PC-3 (cell line): ENCODE measurements around the gene UQCR10. TPM values are rescaled to one million over a fixed set of nuclear protein-coding genes. Genes with fewer than 3 reads are reported as not detected.

ENCODE experiments used
- ATAC-seq: fragments of 200-7000 bp; cut with Tn5 transposase; 2 replicates; pipeline ENCODE4 v1.9.1; 2020; ENCODE audit warnings: mild to moderate bottlenecking, moderate library complexity
- BruUV-seq: library from RNA; stranded (reverse); fragments of 400-500 nt; replicated peaks from 2 replicates; lab custom pipeline; 2021; lab: Mats Ljungman, UMichigan
- CTCF ChIA-PET: fragments of 300-600 bp; sonication (Branson Sonifier 250); formaldehyde crosslinking; loops from one replicate; lab custom pipeline; 2022; ENCODE audit warnings: antibody characterized with exemption; lab: Charles Lee
- POLR2A ChIA-PET: fragments of 300-600 bp; sonication (Branson Sonifier 250); formaldehyde crosslinking; loops from one replicate; lab custom pipeline; 2022; ENCODE audit warnings: antibody characterized with exemption; ENCODE audit not compliant: unreplicated experiment; lab: Charles Lee
- DNase-seq: peaks from one replicate; pipeline ENCODE4 v3.0.0-alpha.2; 2015
- H2AFZ ChIP-seq: fragments of 300-600 bp; sonication (generic); 2 replicates; pipeline ENCODE4 v1.6.0; 2016; ENCODE audit warnings: antibody characterized with exemption, low read length
- H3F3A ChIP-seq: fragments of 300-600 bp; sonication (generic); one replicate; pipeline ENCODE4 v1.6.0; 2017; ENCODE audit warnings: antibody characterized with exemption, low read length, control low read depth, mild to moderate bottlenecking; ENCODE audit not compliant: unreplicated experiment
- H3K27ac ChIP-seq: fragments of 300-600 bp; sonication (generic); 2 replicates; pipeline ENCODE4 v1.5.1; 2016; ENCODE audit warnings: mild to moderate bottlenecking, low read length
- H3K27me3 ChIP-seq: fragments of 300-600 bp; sonication (generic); 2 replicates; pipeline ENCODE4 v1.6.1; 2016; ENCODE audit warnings: low read length, mixed read lengths
- H3K36me3 ChIP-seq: fragments of 300-600 bp; sonication (generic); 2 replicates; pipeline ENCODE4 v1.6.1; 2016; ENCODE audit warnings: low read depth, mixed run types, low read length, mixed read lengths
- H3K4me1 ChIP-seq: fragments of 300-600 bp; sonication (generic); 2 replicates; pipeline ENCODE4 v1.5.1; 2016; ENCODE audit warnings: low read length; ENCODE audit not compliant: insufficient read depth
- H3K4me2 ChIP-seq: fragments of 300-600 bp; sonication (generic); 2 replicates; pipeline ENCODE4 v1.6.0; 2016; ENCODE audit warnings: low read length
- H3K4me3 ChIP-seq: fragments of 300-600 bp; sonication (generic); 2 replicates; pipeline ENCODE4 v1.5.1; 2016; ENCODE audit warnings: mild to moderate bottlenecking, low read length, mixed read lengths
- H3K79me2 ChIP-seq: fragments of 300-600 bp; sonication (generic); 2 replicates; pipeline ENCODE4 v1.6.1; 2017; ENCODE audit warnings: low read length, mixed read lengths
- H3K9ac ChIP-seq: fragments of 300-600 bp; sonication (generic); 2 replicates; pipeline ENCODE4 v1.6.0; 2016; ENCODE audit warnings: mild to moderate bottlenecking, low read length
- H3K9me2 ChIP-seq: fragments of 300-600 bp; sonication (generic); replicated peaks from 2 replicates; pipeline ENCODE4 v1.6.1; 2016; ENCODE audit warnings: mixed run types, low read length, mixed read lengths
- H3K9me3 ChIP-seq: fragments of 300-600 bp; sonication (generic); 2 replicates; pipeline ENCODE4 v1.6.1; 2016; ENCODE audit warnings: low read length, mixed read lengths
- H4K20me1 ChIP-seq: fragments of 300-600 bp; sonication (generic); 2 replicates; pipeline ENCODE4 v1.6.1; 2016; ENCODE audit warnings: low read length, mixed read lengths
- EZH2 ChIP-seq: fragments of 300-600 bp; sonication (generic); IDR thresholded peaks from one replicate; pipeline ENCODE4 v1.6.1; 2017; ENCODE audit warnings: antibody characterized with exemption, mild to moderate bottlenecking, low read length; ENCODE audit not compliant: unreplicated experiment
- EZH2phosphoT487 ChIP-seq: fragments of 300-600 bp; sonication (generic); IDR thresholded peaks from 2 replicates; pipeline ENCODE4 v1.6.1; 2018; ENCODE audit warnings: mild to moderate bottlenecking, antibody characterized with exemption, low read length, borderline replicate concordance
- intact Hi-C: fragments of 100-400 bp; cut with micrococcal nuclease; formaldehyde crosslinking; loops from 2 replicates; pipeline ENCODE4 v1.9.0; 2023
- total RNA-seq: library from RNA; depleted of rRNA; stranded (reverse); fragments of >200 nt; gene quantifications from 2 replicates; pipeline ENCODE4 v1.2.3, GENCODE V29; 2014
- TF ChIP-seq, protein P1 (sequence below): fragments of 300-600 bp; sonication (generic); conservative IDR thresholded peaks from 2 replicates; pipeline ENCODE4 v1.5.1; 2017; ENCODE audit warnings: antibody characterized with exemption, low read depth, mild to moderate bottlenecking, low read length

The UQCR10 gene
- total RNA-seq, 1 experiment from 2014 or later = 196 TPM

DNA sequence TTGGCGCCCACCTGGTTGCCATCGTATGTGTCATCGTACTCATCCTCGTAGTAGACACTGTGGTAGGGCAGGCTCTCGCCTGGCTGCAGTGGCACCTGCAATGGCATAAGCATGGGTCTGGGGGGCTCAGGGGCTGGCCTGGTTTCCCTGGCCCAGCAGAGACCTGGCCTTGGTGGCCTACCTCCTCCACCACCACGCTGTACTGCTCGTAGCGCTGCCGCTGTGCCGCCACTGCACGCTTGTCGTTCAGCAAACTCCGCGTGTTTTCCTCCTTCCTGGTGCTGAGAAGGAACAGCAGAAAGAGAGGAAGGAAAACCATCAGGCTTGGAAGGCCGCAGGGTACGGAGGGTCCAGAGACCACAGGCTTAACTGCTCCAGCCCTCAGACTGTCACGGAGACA lies 26.2 kb downstream of the UQCR10 start:
- DNase-seq = no peak
- Histone ChIP-seq H3K27me3 (no peaks in the 10 kb centered on the region), H3K27ac (no peak overlapping the region), H3K4me3 (no peak overlapping the region), H3K9me2 (no peaks in the 10 kb centered on the region), H3K79me2 (no peaks in the 10 kb centered on the region), H2AFZ (no peak overlapping the region), H3K9me3 (no peaks in the 10 kb centered on the region), H3K4me2 (no peak overlapping the region), H3F3A (no peaks in the 10 kb centered on the region), H3K36me3 (peaks cover 4% of the 10 kb centered on the region; the same call in 1 of the 2 replicates), H4K20me1 (no peaks in the 10 kb centered on the region), H3K4me1 (peaks cover 5% of the 10 kb centered on the region), H3K9ac (no peak overlapping the region)
- TF ChIP-seq, protein P1, sequence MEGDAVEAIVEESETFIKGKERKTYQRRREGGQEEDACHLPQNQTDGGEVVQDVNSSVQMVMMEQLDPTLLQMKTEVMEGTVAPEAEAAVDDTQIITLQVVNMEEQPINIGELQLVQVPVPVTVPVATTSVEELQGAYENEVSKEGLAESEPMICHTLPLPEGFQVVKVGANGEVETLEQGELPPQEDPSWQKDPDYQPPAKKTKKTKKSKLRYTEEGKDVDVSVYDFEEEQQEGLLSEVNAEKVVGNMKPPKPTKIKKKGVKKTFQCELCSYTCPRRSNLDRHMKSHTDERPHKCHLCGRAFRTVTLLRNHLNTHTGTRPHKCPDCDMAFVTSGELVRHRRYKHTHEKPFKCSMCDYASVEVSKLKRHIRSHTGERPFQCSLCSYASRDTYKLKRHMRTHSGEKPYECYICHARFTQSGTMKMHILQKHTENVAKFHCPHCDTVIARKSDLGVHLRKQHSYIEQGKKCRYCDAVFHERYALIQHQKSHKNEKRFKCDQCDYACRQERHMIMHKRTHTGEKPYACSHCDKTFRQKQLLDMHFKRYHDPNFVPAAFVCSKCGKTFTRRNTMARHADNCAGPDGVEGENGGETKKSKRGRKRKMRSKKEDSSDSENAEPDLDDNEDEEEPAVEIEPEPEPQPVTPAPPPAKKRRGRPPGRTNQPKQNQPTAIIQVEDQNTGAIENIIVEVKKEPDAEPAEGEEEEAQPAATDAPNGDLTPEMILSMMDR = no peak
- no peak for TF ChIP-seq EZH2
- BruUV-seq = no TSS peak
- ChIA-PET POLR2A (no interaction called here), CTCF (no interaction called here)
- intact Hi-C loops = no loop called here
- no peak for ATAC-seq

DNA sequence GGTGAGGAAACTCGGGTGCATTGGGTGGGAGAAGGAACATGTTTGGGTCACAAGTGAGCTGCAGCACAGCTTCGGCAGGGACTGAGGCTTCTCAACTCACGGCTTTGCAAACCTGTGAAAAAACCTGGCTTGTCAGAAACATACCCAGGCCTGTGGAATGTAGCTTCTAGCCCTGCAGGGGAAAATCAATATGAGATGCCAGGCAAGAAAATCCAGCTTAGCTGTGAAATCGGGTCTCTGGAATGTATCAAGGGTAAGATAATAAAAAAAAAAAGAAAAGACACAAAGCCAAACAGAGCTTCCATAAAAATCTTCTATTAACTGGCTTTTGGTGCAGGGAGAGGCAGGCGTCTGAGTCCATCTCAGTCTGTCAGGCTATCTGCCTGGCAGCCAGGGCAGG lies 28.5 kb downstream of the UQCR10 start:
- no peak overlapping the region for H3K4me2 ChIP-seq
- no peak overlapping the region for H3K27ac ChIP-seq
- peaks cover 23% of the 10 kb centered on the region for H3K4me1 ChIP-seq
- H3K9ac ChIP-seq = no peak overlapping the region
- no peak overlapping the region for H2AFZ ChIP-seq
- H4K20me1 ChIP-seq = no peaks in the 10 kb centered on the region
- H3K27me3 ChIP-seq = no peaks in the 10 kb centered on the region
- intact Hi-C loops = no loop called here
- no peak overlapping the region for H3K4me3 ChIP-seq
- ATAC-seq (no peak), DNase-seq (no peak)
- H3K36me3 ChIP-seq = no peaks in the 10 kb centered on the region; the same call in 1 of the 2 replicates
- CTCF ChIA-PET = no interaction called here
- no peaks in the 10 kb centered on the region for H3K79me2 ChIP-seq
- BruUV-seq = no TSS peak
- TF ChIP-seq EZH2 = no peak
- TF ChIP-seq, protein P1 = no peak
- TF ChIP-seq EZH2phosphoT487 = no peak
- H3K9me2 ChIP-seq = no peaks in the 10 kb centered on the region
- H3F3A ChIP-seq = no peaks in the 10 kb centered on the region
- H3K9me3 ChIP-seq = no peaks in the 10 kb centered on the region
- POLR2A ChIA-PET = no interaction called here

DNA sequence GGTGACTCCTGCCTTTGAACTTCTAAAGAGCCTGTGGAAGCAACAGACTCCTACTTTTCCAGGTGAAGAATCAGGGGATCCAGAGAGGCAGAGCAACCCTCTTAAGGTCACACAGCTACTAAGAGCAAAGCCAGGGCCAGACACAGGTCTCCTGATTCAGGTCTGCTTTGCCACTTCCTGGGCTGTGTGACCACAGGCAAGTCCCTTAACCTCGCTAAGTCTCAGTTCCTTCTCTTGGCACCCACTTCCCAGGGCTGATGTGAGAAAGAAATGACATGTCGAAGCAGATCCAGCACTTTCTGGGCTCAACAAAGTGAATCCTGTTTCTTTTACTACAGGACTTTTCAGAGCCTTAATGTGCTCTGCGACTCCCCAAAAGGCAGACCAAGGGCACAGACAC lies 30.2 kb downstream of the UQCR10 start:
- no peaks in the 10 kb centered on the region for H3K27me3 ChIP-seq
- intact Hi-C loops = no loop called here
- POLR2A ChIA-PET = no interaction called here
- no peak overlapping the region for H2AFZ ChIP-seq
- H3K4me1 ChIP-seq = peaks cover 23% of the 10 kb centered on the region
- ATAC-seq (no peak), DNase-seq (no peak)
- no peak overlapping the region for H3K9ac ChIP-seq
- no peak for TF ChIP-seq EZH2
- no peak for TF ChIP-seq EZH2phosphoT487
- TF ChIP-seq, protein P1 = no peak
- no peaks in the 10 kb centered on the region for H3K79me2 ChIP-seq
- H3F3A ChIP-seq = no peaks in the 10 kb centered on the region
- CTCF ChIA-PET = no interaction called here
- H3K27ac ChIP-seq = no peak overlapping the region
- no peaks in the 10 kb centered on the region; the same call in 1 of the 2 replicates for H3K36me3 ChIP-seq
- H4K20me1 ChIP-seq = no peaks in the 10 kb centered on the region
- no peak overlapping the region for H3K4me2 ChIP-seq
- H3K9me2 ChIP-seq = no peaks in the 10 kb centered on the region
- no TSS peak for BruUV-seq
- H3K4me3 ChIP-seq = no peak overlapping the region
- no peaks in the 10 kb centered on the region for H3K9me3 ChIP-seq
